ENCODE measurements around the gene PMM2. TPM values are rescaled to one million over a fixed set of nuclear protein-coding genes. Genes with fewer than 3 reads are reported as not detected.

PMM2 gene
- polyA plus RNA-seq, 1 donor (not counting 4 experiments of a cell fraction or from before 2014, with no cell fraction given) = 38.6 TPM

GRCh38 chr16:8812162-8812843 is 14.7 kb downstream of the PMM2 start:
- no peak overlapping the region for H3K27ac ChIP-seq (ENCODE audit: control insufficient read depth, insufficient read depth, low read length)
- no peak overlapping the region for H3K9ac ChIP-seq (ENCODE audit: control insufficient read depth, extremely low read depth, insufficient read depth, low read length)

GRCh38 chr16:8814095-8814806 is 16.6 kb downstream of the PMM2 start:
- H4K20me1 ChIP-seq (ENCODE audit: control insufficient read depth, extremely low read depth, insufficient read depth, low read length) = no peaks in the 10 kb centered on the region
- no peak for DNase-seq (ENCODE audit: low read depth, low spot score)

More at GRCh38 chr16:8812162-8812843, 14.7 kb downstream of the PMM2 start:
- no peak for TF ChIP-seq CTCF (optimal IDR thresholded peaks at IDR 0.05 in 1 of 3, IDR thresholded peaks at IDR 0.05 in 1 of 3, conservative IDR thresholded peaks at IDR 0.05 in 1 of 3; ENCODE audit: extremely low read depth in 1 of 3, insufficient read depth in 2 of 3, low read length in 3 of 3)
- no peak for TF ChIP-seq EZH2 (IDR thresholded peaks at IDR 0.05; ENCODE audit: low read length)
- DNase-seq (ENCODE audit: low read depth, low spot score) = no peak
- Histone ChIP-seq H3K27me3 (ENCODE audit: control insufficient read depth, extremely low read depth, insufficient read depth, low read length) (no peaks in the 10 kb centered on the region), H3K9me3 (ENCODE audit: control insufficient read depth, low read depth, low read length) (no peaks in the 10 kb centered on the region), H3K79me2 (ENCODE audit: control insufficient read depth, insufficient read depth, low read length) (peaks cover 10% of the 10 kb centered on the region), H3K4me3 (ENCODE audit: control insufficient read depth in 2 of 3, extremely low read depth in 1 of 3, insufficient read depth in 2 of 3, low read depth in 1 of 3, low read length in 3 of 3) (no peak overlapping the region), H4K20me1 (ENCODE audit: control insufficient read depth, extremely low read depth, insufficient read depth, low read length) (peaks cover 3% of the 10 kb centered on the region), H3K36me3 (ENCODE audit: control insufficient read depth in 2 of 2, extremely low read depth in 1 of 2, insufficient read depth in 2 of 2, low read length in 2 of 2) (peaks cover 36 to 54% of the 10 kb centered on the region in 2 experiments), H3K9me1 (ENCODE audit: control insufficient read depth, extremely low read depth, insufficient read depth, low read length) (no peaks in the 10 kb centered on the region), H3K4me1 (ENCODE audit: control insufficient read depth, extremely low read depth, insufficient read depth, low read length) (no peaks in the 10 kb centered on the region), H2AFZ (ENCODE audit: control insufficient read depth, low read length) (no peak overlapping the region), H3K4me2 (ENCODE audit: control insufficient read depth, extremely low read depth, insufficient read depth, low read depth, low read length) (no peak overlapping the region)
- dilution Hi-C loops (cut with MboI; ENCODE audit: extremely low pct_ligation_motif_present, low sequenced_read_pairs) = no loop called here
- no peak for FAIRE-seq

More at GRCh38 chr16:8814095-8814806, 16.6 kb downstream of the PMM2 start:
- FAIRE-seq = no peak
- Histone ChIP-seq H2AFZ (ENCODE audit: control insufficient read depth, low read length) (no peak overlapping the region), H3K9me1 (ENCODE audit: control insufficient read depth, extremely low read depth, insufficient read depth, low read length) (no peaks in the 10 kb centered on the region), H3K27ac (ENCODE audit: control insufficient read depth, insufficient read depth, low read length) (no peak overlapping the region), H3K36me3 (ENCODE audit: control insufficient read depth in 2 of 2, extremely low read depth in 1 of 2, insufficient read depth in 2 of 2, low read length in 2 of 2) (peaks cover 33 to 49% of the 10 kb centered on the region in 2 experiments), H3K27me3 (ENCODE audit: control insufficient read depth, extremely low read depth, insufficient read depth, low read length) (no peaks in the 10 kb centered on the region), H3K4me3 (ENCODE audit: control insufficient read depth in 2 of 3, extremely low read depth in 1 of 3, insufficient read depth in 2 of 3, low read depth in 1 of 3, low read length in 3 of 3) (no peak overlapping the region), H3K4me2 (ENCODE audit: control insufficient read depth, extremely low read depth, insufficient read depth, low read depth, low read length) (no peak overlapping the region), H3K79me2 (ENCODE audit: control insufficient read depth, insufficient read depth, low read length) (peaks cover 2% of the 10 kb centered on the region), H3K9me3 (ENCODE audit: control insufficient read depth, low read depth, low read length) (no peaks in the 10 kb centered on the region), H3K4me1 (ENCODE audit: control insufficient read depth, extremely low read depth, insufficient read depth, low read length) (no peaks in the 10 kb centered on the region), H3K9ac (ENCODE audit: control insufficient read depth, extremely low read depth, insufficient read depth, low read length) (no peak overlapping the region)
- TF ChIP-seq CTCF (optimal IDR thresholded peaks at IDR 0.05 in 1 of 3, IDR thresholded peaks at IDR 0.05 in 1 of 3, conservative IDR thresholded peaks at IDR 0.05 in 1 of 3; ENCODE audit: extremely low read depth in 1 of 3, insufficient read depth in 2 of 3, low read length in 3 of 3) (no peak), EZH2 (IDR thresholded peaks at IDR 0.05; ENCODE audit: low read length) (no peak)
- dilution Hi-C loops (cut with MboI; ENCODE audit: extremely low pct_ligation_motif_present, low sequenced_read_pairs) = no loop called here

All from keratinocyte (primary cell).